Kidney (tissue), 14 donors: Measurements from ENCODE around the gene PSMC4. TPM values are rescaled to one million over a fixed set of nuclear protein-coding genes. Genes with fewer than 3 reads are reported as not detected.

Source experiments
- DNase-seq, 5 donors: peaks; one replicate each; pipeline ENCODE4 v3.0.0-alpha.2; 2013 to 2020
- FAIRE-seq: peaks from 2 replicates; lab custom pipeline; 2012; peaks lifted over from hg19 to GRCh38; lab: Jason Lieb, UNC
- H3K27ac ChIP-seq, 2 donors: one replicate each; pipeline ENCODE4 v1.7.0; 2013; ENCODE audit warnings: low read depth in 2 of 2, low read length in 2 of 2, inconsistent platforms in 1 of 2
- H3K27me3 ChIP-seq: one replicate; pipeline ENCODE4 v1.7.1; 2013; ENCODE audit warnings: low read length, inconsistent platforms; ENCODE audit not compliant: control insufficient read depth, insufficient read depth
- H3K36me3 ChIP-seq, 3 donors: one replicate each; pipeline versions ENCODE4 v1.7.0 to v1.7.1; 2013; ENCODE audit warnings: low read length in 3 of 3, control low read depth in 1 of 3, inconsistent platforms in 1 of 3; ENCODE audit not compliant: insufficient read depth in 3 of 3, control insufficient read depth in 2 of 3
- H3K4me1 ChIP-seq, 3 donors: one replicate each; pipeline versions ENCODE4 v1.7.0 to v1.7.1; 2013; ENCODE audit warnings: low read length in 3 of 3, inconsistent platforms in 1 of 3, low read depth in 1 of 3; ENCODE audit not compliant: control insufficient read depth in 2 of 3, insufficient read depth in 2 of 3
- H3K4me3 ChIP-seq, 3 donors: one replicate each; pipeline versions ENCODE4 v1.7.0 to v1.8.1; 2013; ENCODE audit warnings: low read length in 3 of 3, control low read depth in 1 of 3, inconsistent platforms in 1 of 3
- H3K9ac ChIP-seq, 3 donors: one replicate each; pipeline versions ENCODE4 v1.7.0 to v1.7.1; 2013; ENCODE audit warnings: low read length in 3 of 3, control low read depth in 1 of 3, inconsistent platforms in 1 of 3
- H3K9me3 ChIP-seq, 3 donors: one replicate each; pipeline versions ENCODE4 v1.7.0 to v1.7.1; 2013; ENCODE audit warnings: low read length in 3 of 3, control low read depth in 1 of 3, inconsistent platforms in 1 of 3; ENCODE audit not compliant: control insufficient read depth in 2 of 3, insufficient read depth in 1 of 3
- intact Hi-C: fragments of 100-400 bp; cut with DNase I; formaldehyde crosslinking; loops from one replicate; pipeline ENCODE4 v1.11.1; 2022
- polyA plus RNA-seq: library from polyadenylated mRNA; stranded (reverse); fragments of 350-450 nt; fragmentation: Illumina TruSeq; extraction: RNeasy Lipid Tissue Mini Kit (QIAGEN cat#74804); gene quantifications from one replicate; pipeline ENCODE4 v1.2.3, GENCODE V29; 2014; ENCODE audit warnings: low read depth, low replicate concordance; ENCODE audit not compliant: insufficient read depth
- total RNA-seq: library from RNA; stranded (reverse); fragmentation: NEBNext Ultra II Directional; extraction: Animal tissue kit (Norgen Biotek cat#: 25700); gene quantifications from one replicate; pipeline ENCODE4 v1.2.1, GENCODE V29; 2021
- TF ChIP-seq, protein P1 (sequence below): IDR thresholded peaks from 3 replicates; pipeline ENCODE4 v1.5.1; 2012; ENCODE audit warnings: mild to moderate bottlenecking, moderate library complexity, borderline replicate concordance; ENCODE audit not compliant: insufficient read depth; ENCODE audit errors: extremely low read depth
- donor health status: control.
- donor health status: control.
- donor health status: control.
- donor health status: control.
- donor health status: control.
- donor health status: DM: yes; HTN: yes; CAD: no.
- donor health status: Normal renal cell carcinoma (clear cell type).

The PSMC4 gene
- total and polyA plus RNA-seq, 2 donors from 2014 or later: 84.7 to 113 TPM

- no peaks in the 10 kb centered on the region for H3K27me3 ChIP-seq
- no peak overlapping the region for H3K4me3 ChIP-seq
- FAIRE-seq (no peak), DNase-seq (no peak)
- no peaks in the 10 kb centered on the region for H3K4me1 ChIP-seq
- H3K9me3 ChIP-seq: no peaks in the 10 kb centered on the region
- intact Hi-C loops: no loop called here
- H3K36me3 ChIP-seq: no peaks in the 10 kb centered on the region
- no peak overlapping the region for H3K27ac ChIP-seq
- H3K9ac ChIP-seq: no peak overlapping the region
- TF ChIP-seq, protein P1, sequence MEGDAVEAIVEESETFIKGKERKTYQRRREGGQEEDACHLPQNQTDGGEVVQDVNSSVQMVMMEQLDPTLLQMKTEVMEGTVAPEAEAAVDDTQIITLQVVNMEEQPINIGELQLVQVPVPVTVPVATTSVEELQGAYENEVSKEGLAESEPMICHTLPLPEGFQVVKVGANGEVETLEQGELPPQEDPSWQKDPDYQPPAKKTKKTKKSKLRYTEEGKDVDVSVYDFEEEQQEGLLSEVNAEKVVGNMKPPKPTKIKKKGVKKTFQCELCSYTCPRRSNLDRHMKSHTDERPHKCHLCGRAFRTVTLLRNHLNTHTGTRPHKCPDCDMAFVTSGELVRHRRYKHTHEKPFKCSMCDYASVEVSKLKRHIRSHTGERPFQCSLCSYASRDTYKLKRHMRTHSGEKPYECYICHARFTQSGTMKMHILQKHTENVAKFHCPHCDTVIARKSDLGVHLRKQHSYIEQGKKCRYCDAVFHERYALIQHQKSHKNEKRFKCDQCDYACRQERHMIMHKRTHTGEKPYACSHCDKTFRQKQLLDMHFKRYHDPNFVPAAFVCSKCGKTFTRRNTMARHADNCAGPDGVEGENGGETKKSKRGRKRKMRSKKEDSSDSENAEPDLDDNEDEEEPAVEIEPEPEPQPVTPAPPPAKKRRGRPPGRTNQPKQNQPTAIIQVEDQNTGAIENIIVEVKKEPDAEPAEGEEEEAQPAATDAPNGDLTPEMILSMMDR: no peak
These were observed 46.0 kb upstream of the PSMC4 start for GRCh38 chr19:39924952-39925351.

- no peak for FAIRE-seq
- H3K27ac ChIP-seq: no peak overlapping the region
- TF ChIP-seq, protein P1: no peak
- intact Hi-C loops: no loop called here
- no peak overlapping the region for H3K9ac ChIP-seq
- H3K4me1 ChIP-seq: no peaks in the 10 kb centered on the region
- no peaks in the 10 kb centered on the region for H3K9me3 ChIP-seq
- DNase-seq: no peak
- no peaks in the 10 kb centered on the region for H3K27me3 ChIP-seq
- no peaks in the 10 kb centered on the region for H3K36me3 ChIP-seq
- no peak overlapping the region for H3K4me3 ChIP-seq
These were observed 44.7 kb upstream of the PSMC4 start for GRCh38 chr19:39926170-39926760.

- Histone ChIP-seq H3K36me3 (no peaks in the 10 kb centered on the region), H3K4me1 (no peaks in the 10 kb centered on the region)
- DNase-seq: no peak
These were observed 43.9 kb upstream of the PSMC4 start for GRCh38 chr19:39927076-39927475.

More at GRCh38 chr19:39927076-39927475, 43.9 kb upstream of the PSMC4 start:
- H3K27ac ChIP-seq: no peak overlapping the region
- H3K27me3 ChIP-seq: no peaks in the 10 kb centered on the region
- no peak overlapping the region for H3K9ac ChIP-seq
- TF ChIP-seq, protein P1: no peak
- no peaks in the 10 kb centered on the region for H3K9me3 ChIP-seq
- intact Hi-C loops: no loop called here
- no peak for FAIRE-seq
- no peak overlapping the region for H3K4me3 ChIP-seq
